Measurements from ENCODE around the gene CYP26C1.
"Not testable (repeated sequence)": the region's sequence is repeated elsewhere in the genome, so short reads cannot be mapped to it uniquely, and the experiment has no call there.

CYP26C1 gene

GRCh38 chr10:93079663-93080349 lies 19.2 kb downstream of the CYP26C1 start:
- DNase-seq, result no peak

- DNase-seq, result peak; percentile 34 to 40
Observed at GRCh38 chr10:93080350-93081046, 19.9 kb downstream of the CYP26C1 start.

- no peak for DNase-seq
Observed at GRCh38 chr10:93081318-93081717, 20.7 kb downstream of the CYP26C1 start.

- no peak for DNase-seq
Observed at GRCh38 chr10:93081834-93082233, 21.2 kb downstream of the CYP26C1 start.

GRCh38 chr10:93083743-93084539 lies 23.3 kb downstream of the CYP26C1 start:
- DNase-seq, result no peak

GRCh38 chr10:93085272-93085859 lies 24.8 kb downstream of the CYP26C1 start:
- no peak for DNase-seq

- no peak for DNase-seq
Observed at GRCh38 chr10:93086289-93086688, 25.7 kb downstream of the CYP26C1 start.

- DNase-seq, result no peak
Observed at GRCh38 chr10:93087846-93088245, 27.2 kb downstream of the CYP26C1 start.

- DNase-seq, result no peak
Observed at GRCh38 chr10:93088466-93088865, 27.9 kb downstream of the CYP26C1 start.

GRCh38 chr10:93090619-93091018 lies 30.0 kb downstream of the CYP26C1 start:
- DNase-seq, result no peak

GRCh38 chr10:93091960-93092359 lies 31.4 kb downstream of the CYP26C1 start:
- no peak for DNase-seq

GRCh38 chr10:93095225-93095624 lies 34.6 kb downstream of the CYP26C1 start:
- no peak for DNase-seq

GRCh38 chr10:93096901-93097300 lies 36.3 kb downstream of the CYP26C1 start:
- peak; percentile 15 to 34 for DNase-seq

GRCh38 chr10:93097386-93097785 lies 36.8 kb downstream of the CYP26C1 start:
- DNase-seq, result no peak

GRCh38 chr10:93098816-93099215 lies 38.2 kb downstream of the CYP26C1 start:
- DNase-seq, result no peak

GRCh38 chr10:93099670-93100069 lies 39.1 kb downstream of the CYP26C1 start:
- DNase-seq, result no peak

GRCh38 chr10:93101148-93101547 lies 40.5 kb downstream of the CYP26C1 start:
- DNase-seq, result not testable (repeated sequence)

- no peak for DNase-seq
Observed at GRCh38 chr10:93103953-93104352, 43.4 kb downstream of the CYP26C1 start.

- peak; percentile 73 to 76 for DNase-seq
Observed at GRCh38 chr10:93106631-93107072, 46.1 kb downstream of the CYP26C1 start.

GRCh38 chr10:93110472-93111146 lies 50.0 kb downstream of the CYP26C1 start:
- no peak for DNase-seq

- no peak for DNase-seq
Observed at GRCh38 chr10:93113042-93113441, 52.4 kb downstream of the CYP26C1 start.

GRCh38 chr10:93115661-93116383 lies 55.2 kb downstream of the CYP26C1 start:
- DNase-seq, result peak; percentile 32 to 60
